Measurements from ENCODE around the gene MAU2. TPM values are rescaled to one million over a fixed set of nuclear protein-coding genes. Genes with fewer than 3 reads are reported as not detected.
"Not testable (repeated sequence)": the region's sequence is repeated elsewhere in the genome, so short reads cannot be mapped to it uniquely, and the experiment has no call there.

MAU2 gene
- total RNA-seq, 1 donor from 2014 or later, result 70.8 TPM

DNA sequence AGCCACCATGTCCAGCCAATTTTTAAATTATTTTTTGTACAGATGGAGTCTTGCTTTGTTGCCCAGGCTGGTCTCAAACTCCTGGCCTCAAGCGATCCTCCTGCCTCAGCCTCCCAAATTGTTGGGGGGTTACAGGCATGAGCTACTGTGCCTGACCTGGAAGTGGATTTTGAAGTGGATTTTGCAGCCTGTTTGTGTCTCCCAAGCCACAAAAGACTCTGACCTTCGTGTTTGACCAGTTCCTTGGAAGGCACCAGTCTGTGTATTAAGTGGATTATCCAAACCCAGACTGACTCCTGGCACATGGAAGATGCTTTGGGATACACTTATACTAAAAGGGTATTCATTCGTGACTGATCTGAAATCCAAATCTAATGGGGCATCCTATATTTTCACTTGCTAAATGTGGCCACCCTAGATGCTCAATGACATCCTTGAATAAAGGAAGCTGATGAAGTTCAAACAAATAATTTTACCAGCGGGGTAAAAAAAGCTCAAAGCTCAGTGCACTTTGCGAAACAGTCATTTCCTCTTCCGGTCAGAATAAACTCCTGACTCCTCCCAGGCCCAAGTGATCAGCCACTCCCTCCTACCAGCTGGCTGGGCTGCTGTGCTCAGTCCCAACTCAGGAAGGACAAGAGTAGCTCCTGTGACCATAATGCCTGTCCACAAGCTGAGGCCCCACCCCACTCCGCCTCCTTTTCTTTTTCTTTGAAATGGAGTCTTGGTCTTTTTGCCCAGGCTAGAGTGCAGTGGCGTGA, 52.2 kb downstream of the MAU2 start:
- Mint-ChIP-seq H3K9me3 (no peaks in the 10 kb centered on the region), H3K27ac (ENCODE audit: unreplicated experiment) (no peak overlapping the region), H3K36me3 (ENCODE audit: low read depth) (no peaks in the 10 kb centered on the region), H3K4me3 (no peak overlapping the region), H3K27me3 (ENCODE audit: low read depth) (no peaks in the 10 kb centered on the region), H3K4me1 (peaks cover 5% of the 10 kb centered on the region)
- TF ChIP-seq, protein P1, sequence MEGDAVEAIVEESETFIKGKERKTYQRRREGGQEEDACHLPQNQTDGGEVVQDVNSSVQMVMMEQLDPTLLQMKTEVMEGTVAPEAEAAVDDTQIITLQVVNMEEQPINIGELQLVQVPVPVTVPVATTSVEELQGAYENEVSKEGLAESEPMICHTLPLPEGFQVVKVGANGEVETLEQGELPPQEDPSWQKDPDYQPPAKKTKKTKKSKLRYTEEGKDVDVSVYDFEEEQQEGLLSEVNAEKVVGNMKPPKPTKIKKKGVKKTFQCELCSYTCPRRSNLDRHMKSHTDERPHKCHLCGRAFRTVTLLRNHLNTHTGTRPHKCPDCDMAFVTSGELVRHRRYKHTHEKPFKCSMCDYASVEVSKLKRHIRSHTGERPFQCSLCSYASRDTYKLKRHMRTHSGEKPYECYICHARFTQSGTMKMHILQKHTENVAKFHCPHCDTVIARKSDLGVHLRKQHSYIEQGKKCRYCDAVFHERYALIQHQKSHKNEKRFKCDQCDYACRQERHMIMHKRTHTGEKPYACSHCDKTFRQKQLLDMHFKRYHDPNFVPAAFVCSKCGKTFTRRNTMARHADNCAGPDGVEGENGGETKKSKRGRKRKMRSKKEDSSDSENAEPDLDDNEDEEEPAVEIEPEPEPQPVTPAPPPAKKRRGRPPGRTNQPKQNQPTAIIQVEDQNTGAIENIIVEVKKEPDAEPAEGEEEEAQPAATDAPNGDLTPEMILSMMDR (conservative IDR thresholded peaks at IDR 0.05), result no peak
- DNase-seq (ENCODE audit: low read depth, low spot score), result no peak

DNA sequence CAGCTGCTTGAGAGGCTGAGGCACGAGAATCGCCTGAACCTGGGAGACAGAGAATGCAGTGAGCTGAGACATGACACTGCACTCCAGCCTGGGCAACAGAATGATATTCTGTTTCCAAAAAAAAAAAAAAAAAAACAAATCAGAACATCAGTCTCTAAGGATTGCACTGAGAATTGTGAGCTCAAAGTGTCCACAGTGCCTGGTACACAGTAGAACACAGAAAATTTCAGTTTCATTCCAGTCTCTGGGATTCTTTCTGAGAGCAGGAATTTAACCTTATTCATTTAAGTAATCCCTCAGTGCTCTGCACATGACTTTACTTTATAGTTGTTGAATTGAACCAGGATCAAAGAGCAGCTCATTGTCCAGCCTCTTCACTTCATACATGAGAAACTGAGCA, 58.9 kb downstream of the MAU2 start:
- no peaks in the 10 kb centered on the region for H3K36me3 Mint-ChIP-seq (ENCODE audit: low read depth)
- H3K27ac Mint-ChIP-seq (ENCODE audit: unreplicated experiment), result no peak overlapping the region
- H3K9me3 Mint-ChIP-seq, result no peaks in the 10 kb centered on the region
- no peak overlapping the region for H3K4me3 Mint-ChIP-seq
- TF ChIP-seq, protein P1 (conservative IDR thresholded peaks at IDR 0.05), result no peak
- H3K4me1 Mint-ChIP-seq, result no peaks in the 10 kb centered on the region
- DNase-seq (ENCODE audit: low read depth, low spot score), result no peak
- H3K27me3 Mint-ChIP-seq (ENCODE audit: low read depth), result no peaks in the 10 kb centered on the region

DNA sequence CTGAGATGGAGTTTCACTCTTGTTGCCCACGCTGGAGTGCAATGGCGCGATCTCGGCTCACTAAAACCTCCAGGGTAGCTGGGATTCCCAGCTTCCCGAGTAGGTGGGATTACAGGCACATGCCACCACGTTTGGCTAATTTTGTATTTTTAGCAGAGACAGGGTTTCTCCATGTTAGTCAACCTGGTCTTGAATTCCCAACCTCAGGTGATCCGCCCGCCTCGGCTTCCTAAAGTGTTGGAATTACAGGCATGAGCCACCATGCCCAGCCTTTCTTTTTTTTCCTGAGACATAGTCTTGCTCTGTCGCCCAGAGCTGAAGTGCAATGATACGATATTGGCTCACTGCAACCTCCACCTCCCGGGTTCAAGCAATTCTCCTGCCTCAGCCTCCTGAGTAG, 59.7 kb downstream of the MAU2 start:
- H3K36me3 Mint-ChIP-seq (ENCODE audit: low read depth); H3K9me3 Mint-ChIP-seq; H3K27ac Mint-ChIP-seq (ENCODE audit: unreplicated experiment); DNase-seq (ENCODE audit: low read depth, low spot score); H3K4me1 Mint-ChIP-seq; H3K4me3 Mint-ChIP-seq; H3K27me3 Mint-ChIP-seq (ENCODE audit: low read depth): not testable (repeated sequence)

- H3K27me3 Mint-ChIP-seq (ENCODE audit: low read depth), result no peaks in the 10 kb centered on the region
- TF ChIP-seq, protein P1 (conservative IDR thresholded peaks at IDR 0.05), result no peak
- H3K36me3 Mint-ChIP-seq (ENCODE audit: low read depth), result no peaks in the 10 kb centered on the region
- no peak overlapping the region for H3K27ac Mint-ChIP-seq (ENCODE audit: unreplicated experiment)
- DNase-seq (ENCODE audit: low read depth, low spot score), result no peak
- no peaks in the 10 kb centered on the region for H3K9me3 Mint-ChIP-seq
- no peak overlapping the region for H3K4me3 Mint-ChIP-seq
- no peaks in the 10 kb centered on the region for H3K4me1 Mint-ChIP-seq
Observed at GRCh38 chr19:19381007-19381926, 60.6 kb downstream of the MAU2 start.

DNA sequence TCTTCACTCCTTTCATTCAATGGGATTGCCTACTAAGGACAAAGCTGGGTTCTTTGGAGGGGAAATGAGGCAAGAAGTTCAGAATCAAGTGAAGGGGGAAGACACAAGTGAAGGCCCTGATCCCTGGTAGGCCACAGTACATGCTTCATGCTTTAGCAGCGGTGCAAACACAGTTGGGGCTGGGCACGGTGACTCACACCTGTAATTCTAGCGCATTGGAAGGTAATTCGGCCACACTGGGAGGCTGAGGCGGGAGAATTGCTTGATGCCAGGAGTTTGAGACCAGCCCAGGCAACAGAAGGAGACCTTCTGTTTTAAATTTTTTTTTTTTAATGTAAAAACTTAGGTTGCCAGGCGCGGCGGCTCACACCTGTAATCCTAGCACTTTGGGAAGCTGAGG, 61.5 kb downstream of the MAU2 start:
- peaks cover 6% of the 10 kb centered on the region for H3K4me1 Mint-ChIP-seq
- H3K27me3 Mint-ChIP-seq (ENCODE audit: low read depth), result no peaks in the 10 kb centered on the region
- peak overlapping the region; percentile 77 for H3K4me3 Mint-ChIP-seq
- no peak for DNase-seq (ENCODE audit: low read depth, low spot score)
- H3K36me3 Mint-ChIP-seq (ENCODE audit: low read depth), result no peaks in the 10 kb centered on the region
- no peak overlapping the region for H3K27ac Mint-ChIP-seq (ENCODE audit: unreplicated experiment)
- H3K9me3 Mint-ChIP-seq, result no peaks in the 10 kb centered on the region
- TF ChIP-seq, protein P1 (conservative IDR thresholded peaks at IDR 0.05), result no peak

GRCh38 chr19:19384486-19384885, 63.9 kb downstream of the MAU2 start:
- H3K27ac Mint-ChIP-seq (ENCODE audit: unreplicated experiment), result no peak overlapping the region
- no peaks in the 10 kb centered on the region for H3K27me3 Mint-ChIP-seq (ENCODE audit: low read depth)
- TF ChIP-seq, protein P1 (conservative IDR thresholded peaks at IDR 0.05), result no peak
- no peaks in the 10 kb centered on the region for H3K9me3 Mint-ChIP-seq
- peaks cover 29% of the 10 kb centered on the region for H3K4me1 Mint-ChIP-seq
- no peak for DNase-seq (ENCODE audit: low read depth, low spot score)
- H3K36me3 Mint-ChIP-seq (ENCODE audit: low read depth), result no peaks in the 10 kb centered on the region
- H3K4me3 Mint-ChIP-seq, result peak overlapping the region; percentile 93
